ENCODE results near the gene ZNF335.

GRCh38 chr20:46014517-46015396 is 42.8 kb upstream of the ZNF335 start:
- TF ChIP-seq EZH2 (IDR thresholded peaks at IDR 0.05; ENCODE audit: insufficient read depth, poor library complexity, severe bottlenecking) (no peak), EZH2phosphoT487 (IDR thresholded peaks at IDR 0.05; ENCODE audit: insufficient read depth, low read depth) (no peak)
